HepG2 (cell line): ENCODE results near the gene CERS6. TPM values are rescaled to one million over a fixed set of nuclear protein-coding genes. Genes with fewer than 3 reads are reported as not detected.

ENCODE experiments used
- ATAC-seq: fragments of 200-7000 bp; cut with Tn5 transposase; 3 replicates; pipeline ENCODE4 v1.9.1; 2020; ENCODE audit warnings: mild to moderate bottlenecking, moderate library complexity
- BruUV-seq: library from RNA; stranded (reverse); fragments of 400-500 nt; replicated peaks from 2 replicates; lab custom pipeline; 2021; lab: Mats Ljungman, UMichigan
- CTCF ChIA-PET: fragments of 300-600 bp; formaldehyde crosslinking; extraction: SDS; loops from one replicate; lab custom pipeline; 2021; ENCODE audit warnings: low total read pairs, inconsistent platforms, low intra/inter-chr PET ratio; lab: Yijun Ruan, JAX
- POLR2A ChIA-PET: fragments of 350-600 bp; sonication (Branson Sonifier 250); formaldehyde crosslinking; loops from one replicate; lab custom pipeline; 2020; ENCODE audit warnings: antibody characterized with exemption, inconsistent platforms; lab: Yijun Ruan, JAX
- DNase-seq: peaks from one replicate; pipeline ENCODE4 v3.0.0-alpha.2; 2015; ENCODE audit warnings: low spot score
- FAIRE-seq: peaks from 3 replicates; lab custom pipeline; 2011; peaks lifted over from hg19 to GRCh38; lab: Jason Lieb, UNC
- H2AFZ ChIP-seq: one replicate; pipeline ENCODE4 v1.6.1; 2011; ENCODE audit warnings: low read length, inconsistent platforms
- H3K27ac ChIP-seq: fragments of 300-600 bp; 3 replicates; pipeline ENCODE4 v1.8.0; 2011; ENCODE audit warnings: mixed run types, mild to moderate bottlenecking, mixed read lengths, low read length, inconsistent platforms; ENCODE audit not compliant: insufficient read depth; ENCODE audit errors: extremely low read length
- H3K27me3 ChIP-seq, 2 experiments: fragments of 200-600 bp in 1 of 2; 2 replicates in 1 of 2; 3 replicates in 1 of 2; pipeline versions ENCODE4 v1.6.0 to v1.8.0; 2011; ENCODE audit warnings: low read length in 2 of 2, mild to moderate bottlenecking in 2 of 2, moderate library complexity in 2 of 2, inconsistent platforms in 1 of 2; ENCODE audit not compliant: insufficient read depth in 2 of 2, control insufficient read depth in 1 of 2
- H3K36me3 ChIP-seq, 2 experiments: fragments of 200-600 bp in 1 of 2; replicated peaks in 1 of 2; 2 replicates in 1 of 2; 3 replicates in 1 of 2; pipeline versions ENCODE4 v1.5.1 to v1.8.0; 2011; ENCODE audit warnings: low read length in 2 of 2, inconsistent platforms in 1 of 2; ENCODE audit not compliant: insufficient read depth in 2 of 2, control insufficient read depth in 1 of 2
- H3K4me1 ChIP-seq: 2 replicates; pipeline ENCODE4 v1.5.1; 2012; ENCODE audit warnings: low read length, inconsistent platforms; ENCODE audit not compliant: insufficient read depth
- H3K4me2 ChIP-seq: 2 replicates; pipeline ENCODE4 v1.6.0; 2011; ENCODE audit warnings: low read depth, low read length, inconsistent platforms
- H3K4me3 ChIP-seq, 3 experiments: fragments of 200-600 bp in 1 of 3; sonication (generic), shearing (Covaris generic) in 1 of 3; replicated peaks in 1 of 3; 2 replicates each; pipeline ENCODE4 v1.5.1; 2011 to 2016; ENCODE audit warnings: low read length in 3 of 3, inconsistent platforms in 2 of 3, low read depth in 2 of 3, mild to moderate bottlenecking in 2 of 3, control low read depth in 1 of 3, mixed read lengths in 1 of 3; ENCODE audit not compliant: insufficient read depth in 1 of 3
- H3K79me2 ChIP-seq: one replicate; pipeline ENCODE4 v1.6.1; 2011; ENCODE audit warnings: low read length, inconsistent platforms; ENCODE audit not compliant: insufficient read depth
- H3K9ac ChIP-seq: 2 replicates; pipeline ENCODE4 v1.6.0; 2011; ENCODE audit warnings: mild to moderate bottlenecking, low read depth, low read length, inconsistent platforms; ENCODE audit not compliant: insufficient read depth
- H3K9me3 ChIP-seq: 2 replicates; pipeline ENCODE4 v1.5.1; 2012; ENCODE audit warnings: mild to moderate bottlenecking, low read length
- H4K20me1 ChIP-seq: 2 replicates; pipeline ENCODE4 v1.6.0; 2011; ENCODE audit warnings: inconsistent platforms, mild to moderate bottlenecking, low read length, moderate library complexity; ENCODE audit not compliant: insufficient read depth
- GPN1 ChIP-seq: sonication (generic); formaldehyde crosslinking; IDR thresholded peaks from 2 replicates; pipeline ENCODE4 v1.5.1; 2020; ENCODE audit warnings: missing genetic modification reagents, borderline replicate concordance
- KDM4B ChIP-seq: sonication (generic); formaldehyde crosslinking; IDR thresholded peaks from 2 replicates; pipeline ENCODE4 v1.4.0; 2020; ENCODE audit warnings: missing genetic modification reagents
- MAFG ChIP-seq: sonication (generic); formaldehyde crosslinking; IDR thresholded peaks from 2 replicates; pipeline ENCODE4 v1.5.1; 2020; ENCODE audit warnings: mild to moderate bottlenecking, missing genetic modification reagents
- PRDM15 ChIP-seq: sonication (generic); formaldehyde crosslinking; IDR thresholded peaks from 2 replicates; pipeline ENCODE4 v1.4.0; 2020; ENCODE audit warnings: missing genetic modification reagents
- RAD21 ChIP-seq: fragments of 450-650 bp; formaldehyde crosslinking; IDR thresholded peaks from 2 replicates; pipeline ENCODE4 v1.5.0; 2020; ENCODE audit warnings: mild to moderate bottlenecking
- RERE ChIP-seq: IDR thresholded peaks from 2 replicates; pipeline ENCODE4 v1.6.1; 2016; ENCODE audit warnings: low read depth, missing genetic modification reagents, missing compliant biosample characterization
- SMARCE1 ChIP-seq: fragments of 450-650 bp; IDR thresholded peaks from 2 replicates; pipeline ENCODE4 v1.6.1; 2017; ENCODE audit warnings: borderline replicate concordance
- ZFYVE20 ChIP-seq: sonication (generic); formaldehyde crosslinking; IDR thresholded peaks from 2 replicates; pipeline ENCODE4 v1.8.0; 2023; ENCODE audit warnings: low read depth, mild to moderate bottlenecking, moderate library complexity, missing genetic modification reagents, borderline replicate concordance
- ZNF451 ChIP-seq: sonication (generic); formaldehyde crosslinking; IDR thresholded peaks from 2 replicates; pipeline ENCODE4 v1.5.0; 2020; ENCODE audit warnings: mild to moderate bottlenecking, missing genetic modification reagents
- ZNF713 ChIP-seq: sonication (generic); formaldehyde crosslinking; IDR thresholded peaks from 2 replicates; pipeline ENCODE4 v1.4.0; 2020; ENCODE audit warnings: mild to moderate bottlenecking, missing genetic modification reagents
- ZSCAN12 ChIP-seq: sonication (generic); formaldehyde crosslinking; IDR thresholded peaks from 2 replicates; pipeline ENCODE4 v1.9.0; 2021; ENCODE audit warnings: mild to moderate bottlenecking, missing genetic modification reagents
- WGBS: methylation state at CpG from one replicate; pipeline ENCODE4 v1.1.6; 2017; ENCODE audit warnings: low lambda C conversion rate; 5-methylcytosine and 5-hydroxymethylcytosine counted together
- in situ Hi-C: cut with HindIII; loops from 2 replicates; pipeline ENCODE4 v1.10.0; 2017; ENCODE audit warnings: low pct_unique_long_range_greater_than_20kb; ENCODE audit not compliant: extremely low pct_ligation_motif_present
- intact Hi-C: fragments of 100-400 bp; cut with micrococcal nuclease; formaldehyde crosslinking; loops from one replicate; pipeline ENCODE4 v1.10.0; 2022; ENCODE audit not compliant: unreplicated experiment
- polyA plus RNA-seq, 8 experiments: library from polyadenylated mRNA; depleted of rRNA in 3 of 8; stranded (reverse) in 7 of 8; unstranded in 1 of 8; fragments of >200 nt; fragmentation: Illumina TruSeq in 4 of 8; extraction: Trizol in 4 of 8; gene quantifications; 2 replicates each; pipeline versions ENCODE4 v1.2.1 to v1.2.3, GENCODE V29; 2011 to 2016; ENCODE audit warnings: low read depth in 4 of 8, missing spikeins in 1 of 8, mixed read lengths in 1 of 8; ENCODE audit not compliant: insufficient read depth in 1 of 8
- total RNA-seq, 5 experiments: library from RNA; depleted of rRNA; stranded (reverse); fragments of >200 nt; fragmentation: Illumina TruSeq; extraction: Trizol; gene quantifications; 2 replicates each; pipeline ENCODE4 v1.2.3, GENCODE V29; 2016; ENCODE audit warnings: low read depth in 1 of 5
- TF ChIP-seq, protein P1 (sequence below): sonication (generic); formaldehyde crosslinking; IDR thresholded peaks from 2 replicates; pipeline ENCODE4 v1.4.0; 2020; ENCODE audit warnings: mild to moderate bottlenecking, missing genetic modification reagents
- TF ChIP-seq, protein P2 (sequence below): sonication (generic); formaldehyde crosslinking; IDR thresholded peaks from 2 replicates; pipeline ENCODE4 v1.5.1; 2020; ENCODE audit warnings: missing genetic modification reagents, mild to moderate bottlenecking, borderline replicate concordance

CERS6 gene
- total and polyA plus RNA-seq, 2 of the 13 experiments (the other 11 are each of a cell fraction or from before 2014, with no cell fraction given) = 10.1 to 20.3 TPM

- Histone ChIP-seq H3K36me3 (no peaks in the 10 kb centered on the region), H3K9ac (no peak overlapping the region), H3K27me3 (no peaks in the 10 kb centered on the region), H4K20me1 (0 out of 2 replicates have a peak, but pooled peaks cover 2% of the 10 kb centered on the region), H3K4me3 (no peak overlapping the region), H3K4me1 (peaks cover 49% of the 10 kb centered on the region), H3K27ac (no peak overlapping the region), H2AFZ (no peak overlapping the region), H3K9me3 (no peaks in the 10 kb centered on the region), H3K79me2 (peaks cover 73% of the 10 kb centered on the region), H3K4me2 (no peak overlapping the region)
- ChIA-PET POLR2A (interaction anchor here (1.2 to 1.7 kb wide), 2 partner anchors 11 to 26 kb away, joined by 4 to 7 read pairs; partner anchors contain the start of gene CERS6), CTCF (no interaction called here)
- WGBS = 45% methylated on average over 2 of the region's 2 CpGs
- DNase-seq = no peak
- no peak for FAIRE-seq
- in situ Hi-C loops (no loop called here), intact Hi-C loops (no loop called here)
- BruUV-seq = no TSS peak
- no peak for ATAC-seq
- TF ChIP-seq RERE (CRISPR knock-in tag) (no peak), ZSCAN12 (CRISPR knock-in tag) (no peak), ZFYVE20 (CRISPR knock-in tag) (no peak), KDM4B (CRISPR knock-in tag) (no peak), ZNF713 (no peak), RAD21 (CRISPR knock-in tag) (no peak), ZNF451 (CRISPR knock-in tag) (no peak), SMARCE1 (no peak), MAFG (CRISPR knock-in tag) (no peak), PRDM15 (no peak), GPN1 (CRISPR knock-in tag) (no peak)
- TF ChIP-seq, protein P1, sequence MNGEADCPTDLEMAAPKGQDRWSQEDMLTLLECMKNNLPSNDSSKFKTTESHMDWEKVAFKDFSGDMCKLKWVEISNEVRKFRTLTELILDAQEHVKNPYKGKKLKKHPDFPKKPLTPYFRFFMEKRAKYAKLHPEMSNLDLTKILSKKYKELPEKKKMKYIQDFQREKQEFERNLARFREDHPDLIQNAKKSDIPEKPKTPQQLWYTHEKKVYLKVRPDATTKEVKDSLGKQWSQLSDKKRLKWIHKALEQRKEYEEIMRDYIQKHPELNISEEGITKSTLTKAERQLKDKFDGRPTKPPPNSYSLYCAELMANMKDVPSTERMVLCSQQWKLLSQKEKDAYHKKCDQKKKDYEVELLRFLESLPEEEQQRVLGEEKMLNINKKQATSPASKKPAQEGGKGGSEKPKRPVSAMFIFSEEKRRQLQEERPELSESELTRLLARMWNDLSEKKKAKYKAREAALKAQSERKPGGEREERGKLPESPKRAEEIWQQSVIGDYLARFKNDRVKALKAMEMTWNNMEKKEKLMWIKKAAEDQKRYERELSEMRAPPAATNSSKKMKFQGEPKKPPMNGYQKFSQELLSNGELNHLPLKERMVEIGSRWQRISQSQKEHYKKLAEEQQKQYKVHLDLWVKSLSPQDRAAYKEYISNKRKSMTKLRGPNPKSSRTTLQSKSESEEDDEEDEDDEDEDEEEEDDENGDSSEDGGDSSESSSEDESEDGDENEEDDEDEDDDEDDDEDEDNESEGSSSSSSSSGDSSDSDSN (CRISPR knock-in tag) = no peak
- TF ChIP-seq, protein P2, sequence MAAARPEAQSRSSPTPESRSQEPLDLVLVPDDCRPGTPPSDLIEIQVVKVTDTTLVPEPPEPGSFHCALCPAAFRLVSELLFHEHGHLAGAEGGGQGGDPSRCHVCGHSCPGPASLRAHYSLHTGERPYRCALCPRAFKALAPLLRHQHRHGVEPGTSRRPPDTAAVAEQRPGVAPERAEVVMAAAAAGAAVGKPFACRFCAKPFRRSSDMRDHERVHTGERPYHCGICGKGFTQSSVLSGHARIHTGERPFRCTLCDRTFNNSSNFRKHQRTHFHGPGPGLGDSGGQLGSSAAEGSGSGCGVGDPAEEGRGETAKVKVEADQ (CRISPR knock-in tag) = no peak
Observed at GRCh38 chr2:168482269-168482668, 26.2 kb downstream of the CERS6 start.
